ENCODE results near the gene KRTAP22-2. TPM values are rescaled to one million over a fixed set of nuclear protein-coding genes. Genes with fewer than 3 reads are reported as not detected.

The KRTAP22-2 gene
- total and polyA plus RNA-seq, 2 donors (not counting 3 experiments of a cell fraction or from before 2014, with no cell fraction given) = not detected

- Histone ChIP-seq H3K36me3 (ENCODE audit: control insufficient read depth in 2 of 2, extremely low read depth in 1 of 2, insufficient read depth in 2 of 2, low read length in 2 of 2) (no peaks in the 10 kb centered on the region), H3K9me3 (replicated peaks; ENCODE audit: control insufficient read depth, insufficient read depth, low read length) (peaks cover 8% of the 10 kb centered on the region), H2AFZ (ENCODE audit: low read depth, low read length) (no peak overlapping the region), H3K4me2 (ENCODE audit: insufficient read depth, low read length) (no peak overlapping the region), H3K27me3 (ENCODE audit: control insufficient read depth in 2 of 2, insufficient read depth in 2 of 2, low read length in 2 of 2) (no peaks in the 10 kb centered on the region), H3K9me1 (replicated peaks; ENCODE audit: control insufficient read depth, extremely low read depth, insufficient read depth, low read length) (no peaks in the 10 kb centered on the region), H3K27ac (ENCODE audit: insufficient read depth, low read depth, low read length) (no peak overlapping the region), H3K79me2 (ENCODE audit: control insufficient read depth, insufficient read depth, low read length) (no peaks in the 10 kb centered on the region), H3K4me1 (ENCODE audit: control insufficient read depth, extremely low read depth, insufficient read depth, low read length) (no peaks in the 10 kb centered on the region), H3K9ac (replicated peaks; ENCODE audit: extremely low read depth, insufficient read depth, low read length) (no peak overlapping the region), H4K20me1 (replicated peaks; ENCODE audit: control insufficient read depth, extremely low read depth, insufficient read depth, low read length) (no peaks in the 10 kb centered on the region), H3K4me3 (replicated peaks in 1 of 3; ENCODE audit: insufficient read depth in 1 of 3, low read depth in 1 of 3, low read length in 3 of 3) (no peak overlapping the region)
- BruUV-seq (replicated peaks) = no TSS peak
- dilution Hi-C loops (cut with MboI; ENCODE audit: extremely low pct_ligation_motif_present, low sequenced_read_pairs) (no loop called here), intact Hi-C loops (cut with micrococcal nuclease) (no loop called here)
- CTCF ChIA-PET = no interaction called here
- no peak for DNase-seq (ENCODE audit: low read depth, low spot score)
- POLR2A ChIA-PET = no interaction called here
- no peak for FAIRE-seq
- TF ChIP-seq JUN (IDR thresholded peaks at IDR 0.05; ENCODE audit: borderline replicate concordance, insufficient read depth, insufficient read length, low read depth) (no peak), EZH2 (IDR thresholded peaks at IDR 0.05; ENCODE audit: borderline replicate concordance, low read depth, low read length, severe bottlenecking) (no peak), POLR2AphosphoS5 (IDR thresholded peaks at IDR 0.05; ENCODE audit: insufficient read depth, low read depth, low read length) (no peak), CTCF (IDR thresholded peaks at IDR 0.05; ENCODE audit: extremely low read depth in 1 of 2, insufficient read depth in 1 of 2, low read depth in 1 of 2, low read length in 2 of 2) (no peak), GATA2 (IDR thresholded peaks at IDR 0.05; ENCODE audit: insufficient read depth, insufficient read length, low read depth, low read length) (no peak), MYC (IDR thresholded peaks at IDR 0.05; ENCODE audit: low read depth, low read length) (no peak), FOS (IDR thresholded peaks at IDR 0.05; ENCODE audit: borderline replicate concordance, insufficient read depth, low read length) (no peak), POLR2A (IDR thresholded peaks at IDR 0.05; ENCODE audit: low read depth, low read length) (no peak)
- TF ChIP-seq, protein P1, sequence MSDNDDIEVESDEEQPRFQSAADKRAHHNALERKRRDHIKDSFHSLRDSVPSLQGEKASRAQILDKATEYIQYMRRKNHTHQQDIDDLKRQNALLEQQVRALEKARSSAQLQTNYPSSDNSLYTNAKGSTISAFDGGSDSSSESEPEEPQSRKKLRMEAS (IDR thresholded peaks at IDR 0.05; ENCODE audit: insufficient read depth, insufficient read length) = no peak
Observed at GRCh38 chr21:30623362-30623761, 33.2 kb upstream of the KRTAP22-2 start.
